ENCODE measurements around the gene LRRC4C.

DNA sequence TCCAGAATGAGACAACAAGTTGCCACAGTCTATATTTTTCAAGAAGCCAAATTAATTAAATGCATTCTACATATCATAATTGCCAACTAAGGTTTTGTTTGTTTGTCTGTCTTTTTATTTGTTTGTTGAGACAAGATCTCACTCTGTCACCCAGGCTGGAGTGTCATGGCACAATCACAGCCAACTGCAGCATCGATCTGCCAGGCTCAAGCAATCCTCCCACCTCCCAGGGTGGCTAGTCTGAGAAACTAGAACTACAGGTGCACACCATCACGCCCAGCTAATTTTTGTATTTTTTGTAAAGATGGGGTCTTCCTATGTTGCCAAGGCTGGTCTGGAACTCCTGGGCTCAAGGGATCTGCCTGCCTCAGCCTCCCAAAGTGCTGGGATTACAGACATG, 140.0 kb downstream of the LRRC4C start:
- TF ChIP-seq EZH2 (IDR thresholded peaks at IDR 0.05; ENCODE audit: borderline replicate concordance, insufficient read depth, low read length, poor library complexity, severe bottlenecking) (no peak), POLR2AphosphoS5 (IDR thresholded peaks at IDR 0.05) (no peak)
- TF ChIP-seq, protein P1, sequence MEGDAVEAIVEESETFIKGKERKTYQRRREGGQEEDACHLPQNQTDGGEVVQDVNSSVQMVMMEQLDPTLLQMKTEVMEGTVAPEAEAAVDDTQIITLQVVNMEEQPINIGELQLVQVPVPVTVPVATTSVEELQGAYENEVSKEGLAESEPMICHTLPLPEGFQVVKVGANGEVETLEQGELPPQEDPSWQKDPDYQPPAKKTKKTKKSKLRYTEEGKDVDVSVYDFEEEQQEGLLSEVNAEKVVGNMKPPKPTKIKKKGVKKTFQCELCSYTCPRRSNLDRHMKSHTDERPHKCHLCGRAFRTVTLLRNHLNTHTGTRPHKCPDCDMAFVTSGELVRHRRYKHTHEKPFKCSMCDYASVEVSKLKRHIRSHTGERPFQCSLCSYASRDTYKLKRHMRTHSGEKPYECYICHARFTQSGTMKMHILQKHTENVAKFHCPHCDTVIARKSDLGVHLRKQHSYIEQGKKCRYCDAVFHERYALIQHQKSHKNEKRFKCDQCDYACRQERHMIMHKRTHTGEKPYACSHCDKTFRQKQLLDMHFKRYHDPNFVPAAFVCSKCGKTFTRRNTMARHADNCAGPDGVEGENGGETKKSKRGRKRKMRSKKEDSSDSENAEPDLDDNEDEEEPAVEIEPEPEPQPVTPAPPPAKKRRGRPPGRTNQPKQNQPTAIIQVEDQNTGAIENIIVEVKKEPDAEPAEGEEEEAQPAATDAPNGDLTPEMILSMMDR (IDR thresholded peaks at IDR 0.05; ENCODE audit: poor library complexity, severe bottlenecking), result no peak
- TF ChIP-seq, protein P2, sequence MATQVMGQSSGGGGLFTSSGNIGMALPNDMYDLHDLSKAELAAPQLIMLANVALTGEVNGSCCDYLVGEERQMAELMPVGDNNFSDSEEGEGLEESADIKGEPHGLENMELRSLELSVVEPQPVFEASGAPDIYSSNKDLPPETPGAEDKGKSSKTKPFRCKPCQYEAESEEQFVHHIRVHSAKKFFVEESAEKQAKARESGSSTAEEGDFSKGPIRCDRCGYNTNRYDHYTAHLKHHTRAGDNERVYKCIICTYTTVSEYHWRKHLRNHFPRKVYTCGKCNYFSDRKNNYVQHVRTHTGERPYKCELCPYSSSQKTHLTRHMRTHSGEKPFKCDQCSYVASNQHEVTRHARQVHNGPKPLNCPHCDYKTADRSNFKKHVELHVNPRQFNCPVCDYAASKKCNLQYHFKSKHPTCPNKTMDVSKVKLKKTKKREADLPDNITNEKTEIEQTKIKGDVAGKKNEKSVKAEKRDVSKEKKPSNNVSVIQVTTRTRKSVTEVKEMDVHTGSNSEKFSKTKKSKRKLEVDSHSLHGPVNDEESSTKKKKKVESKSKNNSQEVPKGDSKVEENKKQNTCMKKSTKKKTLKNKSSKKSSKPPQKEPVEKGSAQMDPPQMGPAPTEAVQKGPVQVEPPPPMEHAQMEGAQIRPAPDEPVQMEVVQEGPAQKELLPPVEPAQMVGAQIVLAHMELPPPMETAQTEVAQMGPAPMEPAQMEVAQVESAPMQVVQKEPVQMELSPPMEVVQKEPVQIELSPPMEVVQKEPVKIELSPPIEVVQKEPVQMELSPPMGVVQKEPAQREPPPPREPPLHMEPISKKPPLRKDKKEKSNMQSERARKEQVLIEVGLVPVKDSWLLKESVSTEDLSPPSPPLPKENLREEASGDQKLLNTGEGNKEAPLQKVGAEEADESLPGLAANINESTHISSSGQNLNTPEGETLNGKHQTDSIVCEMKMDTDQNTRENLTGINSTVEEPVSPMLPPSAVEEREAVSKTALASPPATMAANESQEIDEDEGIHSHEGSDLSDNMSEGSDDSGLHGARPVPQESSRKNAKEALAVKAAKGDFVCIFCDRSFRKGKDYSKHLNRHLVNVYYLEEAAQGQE (IDR thresholded peaks at IDR 0.05; ENCODE audit: borderline replicate concordance), result no peak

Measured in neural cell (in vitro differentiated cells).